ENCODE measurements around the gene SNX11.

GRCh38 chr17:48122665-48123045, 15.1 kb downstream of the SNX11 start:
- TF ChIP-seq CTCF (IDR thresholded peaks at IDR 0.05) (no peak), POLR2AphosphoS5 (IDR thresholded peaks at IDR 0.05; ENCODE audit: low read depth, low read length) (no peak)
